Measurements from ENCODE around the gene EFCAB8.

Gene EFCAB8

GRCh38 chr20:33007376-33008335, 148.9 kb downstream of the EFCAB8 start, which contains the start of gene BPIFB2:
BPIFB2 (plus strand) TSS chr20:33007704; CDS start chr20:33008575, 871 bp downstream.
- DNase-seq (ENCODE audit: low read depth in 2 of 2): no peak

GRCh38 chr20:33008336-33009213, 149.9 kb downstream of the EFCAB8 start:
- DNase-seq (ENCODE audit: low read depth in 2 of 2): no peak

- no peak for DNase-seq (ENCODE audit: low read depth in 2 of 2)
These were observed 150.8 kb downstream of the EFCAB8 start for GRCh38 chr20:33009214-33010132.

- DNase-seq (ENCODE audit: low read depth in 2 of 2): no peak
These were observed 151.4 kb downstream of the EFCAB8 start for GRCh38 chr20:33010133-33010504.

GRCh38 chr20:33010674-33011449, 152.1 kb downstream of the EFCAB8 start:
- no peak for DNase-seq (ENCODE audit: low read depth in 2 of 2)

Data from stimulated activated CD4-positive, alpha-beta T cell treated with anti-CD3 and anti-CD28 coated beads, Interleukin-15, amount 100 ng/mL, for 48 hours (primary cell).